SK-N-MC (cell line): Measurements from ENCODE around the gene PEAK1.

ENCODE experiments used
- EZH2 ChIP-seq: fragments of 200-600 bp; sonication (generic); IDR thresholded peaks from one replicate; pipeline ENCODE4 v1.6.1; 2017; ENCODE audit warnings: antibody characterized with exemption
- FOXP2 ChIP-seq: optimal IDR thresholded peaks from 2 replicates; pipeline ENCODE3; 2011; ENCODE audit warnings: mild to moderate bottlenecking, moderate library complexity; ENCODE audit not compliant: insufficient read depth; ENCODE audit errors: extremely low read length, control extremely low read depth

DNA sequence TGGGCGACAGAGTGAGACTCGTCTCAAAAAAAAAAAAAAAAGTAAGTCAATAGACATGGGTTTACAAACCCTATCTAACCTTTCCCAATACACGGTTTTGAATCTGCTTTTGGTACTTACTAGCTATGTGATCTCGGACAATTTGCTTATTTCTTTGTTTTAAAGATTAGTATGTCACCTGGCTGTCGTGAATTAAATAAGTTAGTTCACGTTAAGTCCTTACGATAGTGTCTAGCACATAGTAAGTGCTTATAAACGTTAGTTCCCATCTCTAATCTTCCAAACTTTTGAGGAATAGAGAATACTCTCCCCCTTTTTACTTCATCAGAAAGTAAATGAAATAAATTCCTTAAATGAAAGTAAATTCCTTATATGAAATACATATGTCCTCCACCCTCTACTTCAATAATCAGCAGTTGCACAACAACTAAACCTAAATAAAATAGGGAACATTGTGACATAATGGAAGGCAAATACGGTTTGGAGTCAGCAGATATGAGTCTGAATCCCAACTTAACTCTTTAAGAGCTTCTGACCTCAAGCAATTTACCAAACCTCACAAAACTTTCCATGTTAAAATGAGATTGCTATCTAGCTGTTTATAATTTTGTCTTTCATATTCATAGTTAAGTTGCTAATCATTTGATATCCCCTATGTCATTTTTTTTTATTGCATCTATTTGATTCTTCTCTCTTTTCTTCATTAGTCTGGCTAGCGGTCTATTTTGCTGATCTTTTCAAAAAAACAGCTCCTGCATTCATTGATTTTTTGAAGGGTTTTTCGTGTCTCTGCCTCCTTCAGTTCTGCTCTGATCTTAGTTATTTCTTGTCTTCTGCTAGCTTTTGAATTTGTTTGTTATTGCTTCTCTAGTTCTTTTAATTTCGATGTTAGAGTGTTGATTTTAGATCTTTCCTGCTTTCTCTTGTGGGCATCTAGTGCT, 134.6 kb downstream of the PEAK1 start:
- TF ChIP-seq EZH2 (no peak), FOXP2 (no peak)
